Testis (tissue), 2 donors: ENCODE data around the gene SCN4B.

Experiments used
- CTCF ChIP-seq, 3 experiments: fragments of 450-650 bp in 2 of 3; fragments of 200-600 bp in 1 of 3; sonication (generic) in 1 of 3; IDR thresholded peaks; one replicate each; pipeline ENCODE4 v1.5.1; 2016 to 2019; ENCODE audit warnings: antibody characterized with exemption in 3 of 3, mild to moderate bottlenecking in 2 of 3, moderate library complexity in 1 of 3
- POLR2A ChIP-seq: fragments of 450-650 bp; IDR thresholded peaks from one replicate; pipeline ENCODE4 v1.6.1; 2017; ENCODE audit warnings: antibody characterized with exemption, mild to moderate bottlenecking, moderate library complexity

GRCh38 chr11:118139578-118139977, 13.0 kb downstream of the SCN4B start:
- no peak for TF ChIP-seq CTCF (IDR thresholded peaks at IDR 0.05)
- no peak for TF ChIP-seq POLR2A
